GM12873 (cell line): Measurements from ENCODE around the gene TLCD2.

Source experiments
- TF ChIP-seq, protein P1 (sequence below): IDR thresholded peaks from 2 replicates; pipeline ENCODE4 v1.5.1; 2012; ENCODE audit warnings: low read depth, mild to moderate bottlenecking, moderate library complexity, low read length, control low read depth; ENCODE audit not compliant: insufficient read depth; ENCODE audit errors: missing control alignments

Gene TLCD2

DNA sequence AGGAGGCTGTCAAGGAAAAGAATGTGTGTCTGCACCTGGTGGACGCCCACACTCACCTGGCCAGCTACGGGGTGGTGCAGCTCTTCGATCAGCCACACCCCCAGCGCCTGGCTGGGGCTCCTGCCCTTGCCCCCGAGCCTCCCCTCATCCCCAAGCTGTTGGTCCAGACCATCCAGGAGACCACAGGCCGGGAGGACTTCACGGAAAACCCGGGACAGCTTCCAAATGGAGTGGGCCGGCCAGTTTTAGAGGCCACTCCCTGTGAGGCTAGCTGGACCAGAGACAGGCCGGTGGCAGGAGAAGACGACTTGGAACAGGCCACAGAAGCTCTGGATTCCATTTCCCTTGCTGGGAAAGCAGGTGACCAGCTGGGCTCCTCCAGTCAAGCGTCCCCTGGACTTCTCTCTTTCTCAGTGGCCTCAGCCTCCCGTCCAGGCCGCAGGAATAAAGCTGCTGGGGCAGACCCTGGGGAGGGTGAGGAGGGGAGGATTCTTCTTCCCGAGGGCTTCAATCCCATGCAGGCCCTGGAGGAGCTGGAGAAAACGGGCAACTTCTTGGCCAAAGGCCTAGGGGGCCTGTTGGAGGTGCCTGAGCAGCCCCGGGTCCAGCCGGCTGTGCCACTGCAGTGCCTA lies 16.6 kb upstream of the TLCD2 start:
- TF ChIP-seq, protein P1, sequence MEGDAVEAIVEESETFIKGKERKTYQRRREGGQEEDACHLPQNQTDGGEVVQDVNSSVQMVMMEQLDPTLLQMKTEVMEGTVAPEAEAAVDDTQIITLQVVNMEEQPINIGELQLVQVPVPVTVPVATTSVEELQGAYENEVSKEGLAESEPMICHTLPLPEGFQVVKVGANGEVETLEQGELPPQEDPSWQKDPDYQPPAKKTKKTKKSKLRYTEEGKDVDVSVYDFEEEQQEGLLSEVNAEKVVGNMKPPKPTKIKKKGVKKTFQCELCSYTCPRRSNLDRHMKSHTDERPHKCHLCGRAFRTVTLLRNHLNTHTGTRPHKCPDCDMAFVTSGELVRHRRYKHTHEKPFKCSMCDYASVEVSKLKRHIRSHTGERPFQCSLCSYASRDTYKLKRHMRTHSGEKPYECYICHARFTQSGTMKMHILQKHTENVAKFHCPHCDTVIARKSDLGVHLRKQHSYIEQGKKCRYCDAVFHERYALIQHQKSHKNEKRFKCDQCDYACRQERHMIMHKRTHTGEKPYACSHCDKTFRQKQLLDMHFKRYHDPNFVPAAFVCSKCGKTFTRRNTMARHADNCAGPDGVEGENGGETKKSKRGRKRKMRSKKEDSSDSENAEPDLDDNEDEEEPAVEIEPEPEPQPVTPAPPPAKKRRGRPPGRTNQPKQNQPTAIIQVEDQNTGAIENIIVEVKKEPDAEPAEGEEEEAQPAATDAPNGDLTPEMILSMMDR, result no peak

DNA sequence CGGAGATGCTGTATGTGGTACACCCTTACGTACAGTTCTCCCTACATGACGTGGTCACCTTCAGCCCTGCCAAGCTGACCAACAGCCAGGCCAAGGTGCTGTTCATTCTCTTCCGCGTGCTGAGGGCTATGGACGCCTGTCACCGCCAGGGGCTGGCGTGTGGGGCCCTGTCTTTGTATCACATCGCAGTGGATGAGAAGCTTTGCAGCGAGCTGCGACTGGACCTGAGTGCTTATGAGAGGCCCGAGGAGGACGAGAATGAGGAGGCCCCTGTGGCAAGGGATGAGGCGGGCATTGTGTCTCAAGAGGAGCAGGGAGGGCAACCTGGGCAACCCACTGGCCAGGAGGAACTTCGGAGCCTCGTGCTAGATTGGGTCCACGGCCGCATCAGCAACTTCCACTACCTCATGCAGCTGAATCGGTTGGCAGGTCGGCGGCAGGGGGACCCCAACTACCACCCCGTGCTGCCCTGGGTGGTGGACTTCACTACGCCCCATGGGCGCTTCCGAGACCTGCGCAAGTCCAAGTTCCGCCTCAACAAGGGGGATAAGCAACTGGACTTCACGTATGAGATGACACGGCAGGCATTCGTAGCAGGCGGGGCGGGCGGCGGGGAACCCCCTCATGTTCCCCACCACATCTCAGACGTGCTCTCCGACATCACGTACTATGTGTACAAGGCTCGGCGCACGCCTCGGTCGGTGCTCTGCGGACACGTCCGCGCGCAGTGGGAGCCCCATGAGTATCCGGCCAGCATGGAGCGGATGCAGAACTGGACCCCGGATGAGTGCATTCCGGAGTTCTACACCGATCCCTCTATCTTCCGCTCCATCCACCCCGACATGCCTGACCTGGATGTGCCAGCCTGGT lies 15.7 kb upstream of the TLCD2 start:
- TF ChIP-seq, protein P1, result no peak

DNA sequence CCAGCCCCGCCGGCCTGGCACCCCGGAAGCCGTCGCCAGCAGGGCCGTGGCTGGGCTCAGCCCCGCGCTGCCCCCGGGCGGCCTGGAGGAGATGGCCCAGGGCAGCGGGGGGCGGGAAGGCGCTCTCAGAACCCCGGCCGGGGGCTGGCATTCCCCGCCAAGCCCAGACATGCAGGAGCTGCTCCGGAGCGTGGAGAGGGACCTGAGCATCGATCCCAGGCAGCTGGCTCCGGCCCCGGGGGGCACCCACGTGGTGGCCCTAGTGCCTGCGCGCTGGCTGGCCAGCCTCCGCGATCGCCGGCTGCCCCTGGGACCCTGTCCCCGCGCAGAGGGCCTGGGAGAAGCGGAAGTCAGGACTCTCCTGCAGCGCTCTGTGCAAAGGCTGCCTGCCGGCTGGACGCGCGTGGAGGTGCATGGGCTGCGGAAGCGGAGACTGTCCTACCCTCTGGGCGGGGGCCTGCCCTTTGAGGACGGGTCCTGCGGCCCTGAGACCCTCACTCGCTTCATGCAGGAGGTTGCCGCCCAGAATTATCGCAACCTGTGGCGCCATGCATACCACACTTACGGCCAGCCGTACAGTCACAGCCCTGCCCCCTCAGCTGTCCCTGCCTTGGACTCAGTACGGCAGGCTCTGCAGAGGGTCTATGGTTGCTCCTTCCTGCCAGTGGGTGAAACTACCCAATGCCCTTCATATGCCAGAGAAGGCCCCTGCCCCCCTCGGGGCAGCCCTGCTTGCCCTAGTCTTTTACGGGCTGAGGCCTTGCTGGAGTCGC lies 14.9 kb upstream of the TLCD2 start:
- TF ChIP-seq, protein P1, result no peak

DNA sequence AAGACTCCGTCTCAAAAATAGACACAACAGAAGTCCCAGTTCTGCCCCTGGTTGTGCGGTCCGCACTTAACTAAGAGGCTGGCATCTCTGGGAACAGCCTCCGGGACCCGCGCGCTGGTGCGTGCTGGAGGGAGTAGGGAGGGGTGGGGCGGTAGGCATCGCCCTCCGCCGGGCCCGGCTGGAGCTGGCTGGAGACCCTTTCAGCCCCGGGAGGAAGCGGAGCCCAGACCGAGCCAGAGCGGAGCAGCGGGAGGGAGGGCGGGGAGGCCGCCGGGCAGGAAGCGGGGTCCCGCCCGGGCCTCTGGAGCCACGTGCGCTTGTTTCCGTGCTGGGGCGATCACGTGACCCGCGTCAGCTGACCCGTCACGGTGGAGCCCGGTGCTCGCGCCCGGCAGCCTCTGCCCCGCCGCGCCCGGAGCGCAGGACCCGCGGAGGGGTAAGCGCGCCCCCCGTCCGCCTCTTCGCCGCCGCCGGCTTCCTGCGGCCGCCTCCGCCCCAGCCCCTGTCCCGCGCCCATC lies 14.2 kb upstream of the TLCD2 start, which contains the start of gene WDR81:
WDR81 (plus strand) TSS at position 354 of the 518 bp plus-strand sequence. CDS start 256 bp downstream, outside the sequence.
- TF ChIP-seq, protein P1, result no peak

DNA sequence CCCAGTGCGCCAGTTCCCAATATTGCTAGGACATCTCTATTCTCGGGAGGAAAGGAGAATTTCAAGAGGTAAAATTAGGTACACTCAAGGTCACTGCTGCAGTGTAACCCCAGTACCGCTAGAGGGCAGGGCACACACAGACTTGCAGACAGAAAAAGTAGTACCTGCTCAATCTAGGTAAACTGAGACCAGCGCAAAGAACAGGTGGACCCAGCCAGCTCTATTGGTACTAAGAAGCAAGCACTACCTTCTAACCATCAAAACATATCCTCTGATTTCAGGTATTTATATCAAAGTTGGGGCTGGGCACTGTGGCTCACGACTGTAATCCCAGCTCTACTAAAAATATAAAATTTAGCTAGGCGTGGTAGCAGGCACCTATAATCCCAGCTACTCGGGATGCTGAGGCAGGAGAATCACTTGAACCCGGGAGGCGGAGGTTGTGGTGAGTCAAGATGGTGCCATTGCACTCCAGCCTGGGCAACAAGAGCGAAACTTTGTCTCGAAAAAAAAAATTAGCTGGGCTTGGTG lies 10.7 kb upstream of the TLCD2 start:
- TF ChIP-seq, protein P1, result peak; percentile 99

DNA sequence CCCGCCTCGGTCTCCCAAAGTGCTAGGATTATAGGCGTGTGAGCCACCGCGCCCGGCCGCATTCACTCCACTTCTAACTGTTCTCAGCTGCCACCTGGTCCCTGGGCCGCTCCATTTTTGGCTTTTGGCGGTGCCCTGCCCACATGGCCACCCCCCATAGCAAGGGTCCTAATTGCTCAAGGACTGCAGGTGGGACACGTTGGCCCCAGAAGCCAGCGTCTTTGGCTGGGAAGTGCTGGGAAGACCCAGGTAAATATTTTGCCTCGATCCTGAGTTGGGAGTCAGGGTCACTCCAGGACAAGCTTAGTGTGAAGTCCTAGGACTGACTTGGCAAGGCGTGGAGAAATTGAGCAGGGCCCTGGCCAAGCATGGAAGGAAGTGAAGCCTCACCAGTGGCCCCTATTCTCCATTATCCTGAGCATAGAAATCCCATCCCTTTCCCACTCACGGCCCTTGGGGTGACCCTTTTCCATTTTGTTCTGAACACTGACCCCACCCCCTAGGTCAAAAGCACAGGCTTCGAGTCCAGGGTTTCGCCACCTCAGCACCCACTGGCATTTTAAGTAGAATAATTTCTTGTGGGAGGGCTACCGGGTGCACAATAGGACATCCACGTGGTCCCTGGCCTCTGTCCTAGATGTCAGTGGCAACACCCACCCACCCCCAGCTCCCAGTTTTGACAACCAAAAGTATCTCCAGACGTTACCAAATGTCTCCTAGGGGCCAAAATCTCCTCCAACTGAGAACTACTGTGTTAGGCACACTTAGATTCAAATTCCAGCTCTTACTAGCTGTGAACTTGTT lies 8.4 kb upstream of the TLCD2 start:
- TF ChIP-seq, protein P1, result no peak
